C4-2B (cell line): ENCODE results near the gene SCP2.

ENCODE experiments used
- CTCF ChIP-seq: fragments of 450-650 bp; conservative IDR thresholded peaks from 2 replicates; pipeline ENCODE4 v1.5.1; 2017; ENCODE audit warnings: mild to moderate bottlenecking
- ZFX ChIP-seq: fragments of 450-650 bp; IDR thresholded peaks from 2 replicates; pipeline ENCODE4 v1.6.1; 2017

GRCh38 chr1:53076721-53077598 lies 149.9 kb downstream of the SCP2 start:
- TF ChIP-seq CTCF (no peak), ZFX (no peak)
